Endothelial cell of umbilical vein (primary cell): ENCODE measurements around the gene ARHGAP31. TPM values are rescaled to one million over a fixed set of nuclear protein-coding genes. Genes with fewer than 3 reads are reported as not detected.

Experiments
- BruUV-seq: library from RNA; stranded (reverse); fragments of 400-500 nt; replicated peaks from 2 replicates; lab custom pipeline; 2021; lab: Mats Ljungman, UMichigan
- CTCF ChIA-PET: fragments of 300-600, 350-600 bp; sonication (Branson Sonifier 250); formaldehyde crosslinking; loops from one replicate; lab custom pipeline; 2021; ENCODE audit warnings: antibody characterized with exemption, inconsistent platforms; lab: Charles Lee
- POLR2A ChIA-PET: fragments of 300-600, 350-600 bp; sonication (Branson Sonifier 250); formaldehyde crosslinking; loops from one replicate; lab custom pipeline; 2021; ENCODE audit warnings: antibody characterized with exemption, inconsistent platforms; lab: Charles Lee
- DNase-seq: peaks from one replicate; pipeline ENCODE4 v3.0.0-alpha.2; 2011; ENCODE audit warnings: low read depth, low spot score
- FAIRE-seq: peaks from 2 replicates; lab custom pipeline; 2011; peaks lifted over from hg19 to GRCh38; lab: Jason Lieb, UNC
- H2AFZ ChIP-seq: 2 replicates; pipeline ENCODE4 v1.6.0; 2012; ENCODE audit warnings: low read depth, low read length, control low read depth, inconsistent platforms
- H3K27ac ChIP-seq: 2 replicates; pipeline ENCODE4 v1.5.1; 2011; ENCODE audit warnings: low read depth, mild to moderate bottlenecking, control low read depth, low read length, moderate library complexity; ENCODE audit not compliant: insufficient read depth
- H3K27me3 ChIP-seq, 2 experiments: 2 replicates each; pipeline versions ENCODE4 v1.6.0 to v1.6.1; 2011; ENCODE audit warnings: low read length in 2 of 2, mixed read lengths in 1 of 2; ENCODE audit not compliant: control insufficient read depth in 2 of 2, insufficient read depth in 2 of 2
- H3K36me3 ChIP-seq, 2 experiments: 2 replicates in 1 of 2; 3 replicates in 1 of 2; pipeline ENCODE4 v1.5.1; 2011; ENCODE audit warnings: low read length in 2 of 2, mild to moderate bottlenecking in 1 of 2, moderate library complexity in 1 of 2; ENCODE audit not compliant: control insufficient read depth in 2 of 2, insufficient read depth in 2 of 2; ENCODE audit errors: extremely low read depth in 1 of 2
- H3K4me1 ChIP-seq: 3 replicates; pipeline ENCODE4 v1.5.1; 2011; ENCODE audit warnings: mild to moderate bottlenecking, low read length; ENCODE audit not compliant: control insufficient read depth, insufficient read depth; ENCODE audit errors: extremely low read depth
- H3K4me2 ChIP-seq: 2 replicates; pipeline ENCODE4 v1.6.1; 2011; ENCODE audit warnings: low read length, control low read depth, mixed read lengths; ENCODE audit not compliant: insufficient read depth
- H3K4me3 ChIP-seq, 3 experiments: fragments of 200-600 bp in 1 of 3; sonication (generic), shearing (Covaris generic) in 1 of 3; replicated peaks in 1 of 3; 2 replicates each; pipeline ENCODE4 v1.5.1; 2011 to 2016; ENCODE audit warnings: control low read depth in 3 of 3, low read length in 3 of 3, mild to moderate bottlenecking in 2 of 3, inconsistent platforms in 1 of 3, low read depth in 1 of 3, moderate library complexity in 1 of 3; ENCODE audit not compliant: insufficient read depth in 1 of 3
- H3K79me2 ChIP-seq: 2 replicates; pipeline ENCODE4 v1.6.0; 2012; ENCODE audit warnings: low read length, inconsistent platforms; ENCODE audit not compliant: control insufficient read depth, insufficient read depth
- H3K9ac ChIP-seq: replicated peaks from 2 replicates; pipeline ENCODE3; 2011; ENCODE audit warnings: low read length, control low read depth; ENCODE audit not compliant: insufficient read depth; ENCODE audit errors: extremely low read depth
- H3K9me1 ChIP-seq: replicated peaks from 3 replicates; pipeline ENCODE4 v1.6.0; 2011; ENCODE audit warnings: mild to moderate bottlenecking, low read length; ENCODE audit not compliant: control insufficient read depth, insufficient read depth; ENCODE audit errors: extremely low read depth
- H3K9me3 ChIP-seq: replicated peaks from 2 replicates; pipeline ENCODE4 v1.5.1; 2012; ENCODE audit warnings: low read length, inconsistent platforms; ENCODE audit not compliant: control insufficient read depth, insufficient read depth
- H4K20me1 ChIP-seq: replicated peaks from 2 replicates; pipeline ENCODE3; 2011; ENCODE audit warnings: mild to moderate bottlenecking, low read length; ENCODE audit not compliant: control insufficient read depth, insufficient read depth; ENCODE audit errors: extremely low read depth
- CTCF ChIP-seq, 2 donors: IDR thresholded peaks; 1 replicate in 1 of 2; 2 replicates in 1 of 2; pipeline ENCODE4 v1.5.1; 2011; ENCODE audit warnings: low read length in 2 of 2, mild to moderate bottlenecking in 2 of 2, moderate library complexity in 2 of 2, control low read depth in 1 of 2, inconsistent platforms in 1 of 2, low read depth in 1 of 2; ENCODE audit not compliant: insufficient read depth in 1 of 2; ENCODE audit errors: extremely low read depth in 1 of 2
- EZH2 ChIP-seq: IDR thresholded peaks from 2 replicates; pipeline ENCODE4 v1.6.1; 2012; ENCODE audit warnings: borderline replicate concordance, low read depth, mild to moderate bottlenecking, moderate library complexity, low read length, inconsistent platforms; ENCODE audit not compliant: severe bottlenecking
- FOS ChIP-seq: IDR thresholded peaks from 2 replicates; pipeline ENCODE4 v1.6.1; 2011; ENCODE audit warnings: mild to moderate bottlenecking, low read length, moderate library complexity, borderline replicate concordance; ENCODE audit not compliant: insufficient read depth
- GATA2 ChIP-seq: IDR thresholded peaks from 2 replicates; pipeline ENCODE4 v1.7.0; 2011; ENCODE audit warnings: low read depth, mild to moderate bottlenecking, moderate library complexity, mixed read lengths, low read length; ENCODE audit not compliant: insufficient read length, insufficient read depth
- JUN ChIP-seq: IDR thresholded peaks from 2 replicates; pipeline ENCODE4 v1.6.1; 2011; ENCODE audit warnings: borderline replicate concordance, low read depth; ENCODE audit not compliant: insufficient read length, insufficient read depth
- MYC ChIP-seq: IDR thresholded peaks from one replicate; pipeline ENCODE4 v1.6.1; 2011; ENCODE audit warnings: mild to moderate bottlenecking, low read depth, low read length
- POLR2A ChIP-seq: IDR thresholded peaks from 2 replicates; pipeline ENCODE4 v1.6.1; 2012; ENCODE audit warnings: low read depth, mild to moderate bottlenecking, control low read depth, low read length
- POLR2AphosphoS5 ChIP-seq: IDR thresholded peaks from 2 replicates; pipeline ENCODE4 v1.6.1; 2012; ENCODE audit warnings: low read depth, mild to moderate bottlenecking, control low read depth, low read length, moderate library complexity; ENCODE audit not compliant: insufficient read depth
- dilution Hi-C: fragments of 300-500 bp; cut with MboI; formaldehyde crosslinking; loops from one replicate; pipeline ENCODE4 v1.15.0; 2019; ENCODE audit warnings: low sequenced_read_pairs; ENCODE audit not compliant: extremely low pct_ligation_motif_present
- intact Hi-C: fragments of 100-400 bp; cut with micrococcal nuclease; formaldehyde crosslinking; loops from one replicate; pipeline ENCODE4 v1.10.0; 2022
- polyA plus RNA-seq, 4 experiments: library from polyadenylated mRNA; depleted of rRNA in 3 of 4; stranded (reverse) in 3 of 4; unstranded in 1 of 4; fragments of >200 nt; gene quantifications; 2 replicates each; pipeline versions ENCODE4 v1.2.1 to v1.2.3, GENCODE V29; 2011 to 2012; ENCODE audit warnings: missing spikeins in 1 of 4
- total RNA-seq: library from RNA; stranded (reverse); gene quantifications from 2 replicates; pipeline ENCODE4 v1.2.3, GENCODE V29; 2021
- TF ChIP-seq, protein P1 (sequence below): IDR thresholded peaks from 2 replicates; pipeline ENCODE4 v1.6.1; 2011; ENCODE audit not compliant: insufficient read depth, insufficient read length

ARHGAP31 gene
- total and polyA plus RNA-seq, 2 donors (not counting 3 experiments of a cell fraction or from before 2014, with no cell fraction given) = 25.5 to 65.8 TPM

GRCh38 chr3:119329551-119329950, 35.4 kb downstream of the ARHGAP31 start:
- no peaks in the 10 kb centered on the region for H3K27me3 ChIP-seq
- dilution Hi-C loops = no loop called here
- peaks cover 3% of the 10 kb centered on the region for H4K20me1 ChIP-seq
- H3K4me1 ChIP-seq = no peaks in the 10 kb centered on the region
- H3K9ac ChIP-seq = no peak overlapping the region
- peaks cover 64% of the 10 kb centered on the region for H3K79me2 ChIP-seq
- H3K9me3 ChIP-seq = no peaks in the 10 kb centered on the region
- FAIRE-seq (no peak), DNase-seq (no peak)
- ChIA-PET CTCF (interaction anchor here (0.9 to 2.5 kb wide), 5 partner anchors 9 to 54 kb away, joined by 3 to 6 read pairs (median 4); no protein-coding TSS in a partner anchor), POLR2A (no interaction called here)
- H3K4me3 ChIP-seq = no peak overlapping the region
- H3K4me2 ChIP-seq = no peak overlapping the region
- H3K27ac ChIP-seq = no peak overlapping the region
- H3K36me3 ChIP-seq = no peaks in the 10 kb centered on the region
- no peak overlapping the region for H2AFZ ChIP-seq
- no TSS peak for BruUV-seq
- intact Hi-C loops = no loop called here
- no peaks in the 10 kb centered on the region for H3K9me1 ChIP-seq
- no peak for TF ChIP-seq POLR2AphosphoS5
- TF ChIP-seq FOS = no peak
- TF ChIP-seq JUN = no peak
- no peak for TF ChIP-seq GATA2
- TF ChIP-seq MYC = no peak
- TF ChIP-seq EZH2 = no peak
- no peak for TF ChIP-seq POLR2A
- TF ChIP-seq, protein P1, sequence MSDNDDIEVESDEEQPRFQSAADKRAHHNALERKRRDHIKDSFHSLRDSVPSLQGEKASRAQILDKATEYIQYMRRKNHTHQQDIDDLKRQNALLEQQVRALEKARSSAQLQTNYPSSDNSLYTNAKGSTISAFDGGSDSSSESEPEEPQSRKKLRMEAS = no peak
- TF ChIP-seq CTCF (IDR thresholded peaks at IDR 0.05; ENCODE audit: extremely low read depth in 1 of 2, insufficient read depth in 1 of 2, low read depth in 1 of 2, low read length in 2 of 2) = no peak
